Activated CD8-positive, alpha-beta T cell treated with anti-CD3 and anti-CD28 coated beads for 36 hours (primary cell): Measurements from ENCODE around the gene SPESP1. TPM values are rescaled to one million over a fixed set of nuclear protein-coding genes. Genes with fewer than 3 reads are reported as not detected.

Source experiments
- ATAC-seq: fragments of 200-7000 bp; cut with Tn5 transposase; one replicate; pipeline ENCODE4 v1.10.0; 2021; ENCODE audit warnings: mild to moderate bottlenecking, moderate library complexity
- CTCF ChIA-PET: fragments of 350-600 bp; sonication (Branson Sonifier 250); formaldehyde crosslinking; loops from one replicate; lab custom pipeline; 2021; ENCODE audit warnings: antibody characterized with exemption; lab: Charles Lee
- POLR2A ChIA-PET: fragments of 350-600 bp; sonication (Branson Sonifier 250); formaldehyde crosslinking; loops from one replicate; lab custom pipeline; 2021; ENCODE audit warnings: antibody characterized with exemption; lab: Charles Lee
- DNase-seq: peaks from one replicate; pipeline ENCODE4 v3.0.0-alpha.2; 2020
- H3K27ac Mint-ChIP-seq: one replicate; pipeline ENCODE4 v1.8.0; 2021; ENCODE audit warnings: mild to moderate bottlenecking, mixed read lengths
- H3K27me3 Mint-ChIP-seq: one replicate; pipeline ENCODE4 v1.8.0; 2021; ENCODE audit warnings: mixed read lengths
- H3K36me3 Mint-ChIP-seq: one replicate; pipeline ENCODE4 v1.8.0; 2021; ENCODE audit warnings: low read depth, mixed read lengths
- H3K4me1 Mint-ChIP-seq: one replicate; pipeline ENCODE4 v1.8.0; 2021; ENCODE audit warnings: low read depth, mixed read lengths
- H3K4me3 Mint-ChIP-seq: one replicate; pipeline ENCODE4 v1.8.0; 2021; ENCODE audit warnings: mild to moderate bottlenecking, moderate library complexity, mixed read lengths
- H3K9me3 Mint-ChIP-seq: one replicate; pipeline ENCODE4 v1.8.0; 2021; ENCODE audit warnings: mixed read lengths
- intact Hi-C: fragments of 100-400 bp; cut with micrococcal nuclease; formaldehyde crosslinking; loops from one replicate; pipeline ENCODE4 v1.10.0; 2022
- total RNA-seq, 2 experiments: library from RNA; stranded (reverse); gene quantifications; one replicate each; pipeline ENCODE4 v1.2.3, GENCODE V29; 2021
- TF ChIP-seq, protein P1 (sequence below): fragments of 200-600 bp; IDR thresholded peaks from one replicate; pipeline ENCODE4 v1.8.0; 2022; ENCODE audit warnings: antibody characterized with exemption, mild to moderate bottlenecking

The SPESP1 gene
- total RNA-seq, 2 experiments from 2014 or later: 0.18 to 0.36 TPM

DNA sequence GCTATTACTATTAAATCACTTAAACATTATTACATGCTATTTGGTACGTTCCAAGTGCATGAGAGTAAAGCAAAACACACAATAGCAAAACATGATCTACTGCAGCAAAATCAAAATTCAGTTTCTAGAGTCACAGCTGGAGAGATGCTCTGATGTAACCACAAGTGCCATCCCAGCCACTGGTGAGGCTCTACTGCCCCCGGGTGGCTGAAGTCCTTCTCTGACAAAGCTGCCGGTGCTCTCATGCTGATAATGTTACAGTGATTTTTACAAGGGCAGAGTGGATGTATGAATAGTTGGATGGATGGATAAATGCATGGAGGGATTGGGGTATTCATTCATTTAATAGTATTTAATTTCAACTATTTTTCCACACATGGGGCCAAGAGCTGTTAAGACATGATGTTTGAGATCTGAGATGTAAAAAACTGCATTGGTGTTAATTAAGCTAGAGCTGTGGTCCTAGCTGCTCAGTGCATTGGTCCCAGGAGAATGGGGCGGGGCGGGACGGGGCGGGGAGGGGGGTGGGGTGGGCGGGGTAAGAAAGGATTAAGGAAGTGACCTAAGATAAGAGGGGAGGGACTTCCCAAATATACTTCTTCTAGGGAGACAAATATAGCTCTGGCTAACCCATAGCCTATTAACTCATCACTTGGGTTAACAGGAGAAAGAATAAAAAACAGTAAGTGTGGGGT is 5.3 kb upstream of the SPESP1 start:
- H3K4me1 Mint-ChIP-seq: no peaks in the 10 kb centered on the region
- intact Hi-C loops: no loop called here
- no peaks in the 10 kb centered on the region for H3K9me3 Mint-ChIP-seq
- peaks cover 19% of the 10 kb centered on the region for H3K27me3 Mint-ChIP-seq
- TF ChIP-seq, protein P1, sequence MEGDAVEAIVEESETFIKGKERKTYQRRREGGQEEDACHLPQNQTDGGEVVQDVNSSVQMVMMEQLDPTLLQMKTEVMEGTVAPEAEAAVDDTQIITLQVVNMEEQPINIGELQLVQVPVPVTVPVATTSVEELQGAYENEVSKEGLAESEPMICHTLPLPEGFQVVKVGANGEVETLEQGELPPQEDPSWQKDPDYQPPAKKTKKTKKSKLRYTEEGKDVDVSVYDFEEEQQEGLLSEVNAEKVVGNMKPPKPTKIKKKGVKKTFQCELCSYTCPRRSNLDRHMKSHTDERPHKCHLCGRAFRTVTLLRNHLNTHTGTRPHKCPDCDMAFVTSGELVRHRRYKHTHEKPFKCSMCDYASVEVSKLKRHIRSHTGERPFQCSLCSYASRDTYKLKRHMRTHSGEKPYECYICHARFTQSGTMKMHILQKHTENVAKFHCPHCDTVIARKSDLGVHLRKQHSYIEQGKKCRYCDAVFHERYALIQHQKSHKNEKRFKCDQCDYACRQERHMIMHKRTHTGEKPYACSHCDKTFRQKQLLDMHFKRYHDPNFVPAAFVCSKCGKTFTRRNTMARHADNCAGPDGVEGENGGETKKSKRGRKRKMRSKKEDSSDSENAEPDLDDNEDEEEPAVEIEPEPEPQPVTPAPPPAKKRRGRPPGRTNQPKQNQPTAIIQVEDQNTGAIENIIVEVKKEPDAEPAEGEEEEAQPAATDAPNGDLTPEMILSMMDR: peak; percentile 76
- ChIA-PET POLR2A (no interaction called here), CTCF (interaction anchor here (0.5 to 4.2 kb wide), 31 partner anchors 9 to 672 kb away, joined by 3 to 39 read pairs (median 4); no protein-coding TSS in a partner anchor)
- ATAC-seq: no peak
- H3K27ac Mint-ChIP-seq: no peak overlapping the region
- DNase-seq: peak; percentile 83
- H3K4me3 Mint-ChIP-seq: no peak overlapping the region
- H3K36me3 Mint-ChIP-seq: no peaks in the 10 kb centered on the region

DNA sequence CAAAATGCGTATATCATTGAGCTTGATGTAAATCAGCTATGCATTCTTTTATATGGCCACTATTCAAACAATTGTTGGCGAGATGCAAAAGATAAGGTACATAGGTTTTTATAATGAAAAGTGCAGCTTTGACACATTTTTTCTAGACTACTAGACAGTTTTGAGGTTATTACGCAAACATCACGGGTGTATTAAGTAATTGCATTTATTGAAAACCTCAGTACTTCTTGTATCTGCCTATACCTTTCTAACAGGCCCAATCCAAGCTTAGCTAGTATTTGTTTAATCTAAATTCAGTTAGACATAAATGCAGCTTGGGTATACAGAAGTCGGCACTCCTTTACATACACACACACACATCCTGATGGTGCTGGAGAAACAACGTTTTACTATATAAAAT is 2.7 kb downstream of the SPESP1 start:
- intact Hi-C loops: no loop called here
- TF ChIP-seq, protein P1: no peak
- DNase-seq (no peak), ATAC-seq (no peak)
- H3K4me1 Mint-ChIP-seq: no peaks in the 10 kb centered on the region
- no peak overlapping the region for H3K27ac Mint-ChIP-seq
- ChIA-PET CTCF (no interaction called here), POLR2A (no interaction called here)
- peaks cover 9% of the 10 kb centered on the region for H3K27me3 Mint-ChIP-seq
- no peak overlapping the region for H3K4me3 Mint-ChIP-seq
- no peaks in the 10 kb centered on the region for H3K36me3 Mint-ChIP-seq
- H3K9me3 Mint-ChIP-seq: no peaks in the 10 kb centered on the region

DNA sequence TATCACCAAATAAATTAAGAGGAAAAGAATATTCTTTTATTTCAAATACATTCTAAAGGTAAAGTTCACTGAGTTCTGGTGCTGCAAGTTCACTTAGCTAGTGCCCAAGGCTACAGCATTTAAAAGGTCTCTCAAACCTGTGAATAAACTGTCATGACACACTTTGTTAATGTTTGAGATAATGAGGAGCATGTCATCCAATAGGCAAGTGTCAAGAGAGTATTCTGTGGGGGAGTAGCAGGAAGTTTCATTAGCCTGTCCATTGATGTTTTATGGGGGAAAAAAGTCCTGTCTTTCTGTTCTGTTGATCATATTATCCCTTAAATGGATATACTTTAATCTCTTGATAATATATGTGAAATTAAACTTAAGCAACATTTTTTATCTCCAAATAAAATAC is 4.0 kb downstream of the SPESP1 start:
- Mint-ChIP-seq H3K4me1 (no peaks in the 10 kb centered on the region), H3K9me3 (no peaks in the 10 kb centered on the region)
- CTCF ChIA-PET: interaction anchor here (1.0 to 1.2 kb wide), 2 partner anchors 9 to 261 kb away, joined by 3 to 5 read pairs; no protein-coding TSS in a partner anchor

DNA sequence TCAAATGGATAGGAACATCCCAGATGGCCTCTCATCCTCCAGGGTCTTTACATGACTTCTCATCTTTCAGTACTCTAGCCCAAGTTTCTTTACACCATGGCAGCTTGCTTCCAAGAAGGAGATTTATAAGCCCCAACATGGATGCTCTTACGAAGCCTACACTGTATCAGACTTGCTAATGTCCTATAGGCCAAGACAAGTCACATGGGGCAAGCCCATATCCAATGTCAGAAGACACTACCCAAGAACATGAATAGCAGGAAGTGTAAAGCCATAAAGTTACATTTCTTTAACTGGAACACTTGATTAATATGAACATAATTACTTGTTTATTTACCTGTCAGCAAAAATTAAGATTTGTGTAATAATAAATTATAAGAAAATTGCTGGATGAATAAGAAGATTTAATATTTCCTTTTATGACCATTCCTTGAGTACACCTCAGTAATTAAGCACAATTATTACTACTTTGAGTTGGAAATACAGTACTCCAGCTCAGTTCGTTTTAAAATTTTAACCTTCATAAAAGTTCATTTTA is 5.1 kb downstream of the SPESP1 start:
- DNase-seq (no peak), ATAC-seq (no peak)
- Mint-ChIP-seq H3K36me3 (no peaks in the 10 kb centered on the region), H3K27ac (no peak overlapping the region), H3K9me3 (no peaks in the 10 kb centered on the region), H3K27me3 (peaks cover 5% of the 10 kb centered on the region), H3K4me3 (no peak overlapping the region), H3K4me1 (no peaks in the 10 kb centered on the region)
- TF ChIP-seq, protein P1: no peak
- intact Hi-C loops: no loop called here
- ChIA-PET POLR2A (no interaction called here), CTCF (no interaction called here)

More for the DNA sequence above, 4.0 kb downstream of the SPESP1 start:
- Mint-ChIP-seq H3K27ac (no peak overlapping the region), H3K36me3 (no peaks in the 10 kb centered on the region), H3K4me3 (no peak overlapping the region), H3K27me3 (peaks cover 8% of the 10 kb centered on the region)
- intact Hi-C loops: no loop called here
- DNase-seq: no peak
- no peak for ATAC-seq
- POLR2A ChIA-PET: no interaction called here
- TF ChIP-seq, protein P1: no peak

DNA sequence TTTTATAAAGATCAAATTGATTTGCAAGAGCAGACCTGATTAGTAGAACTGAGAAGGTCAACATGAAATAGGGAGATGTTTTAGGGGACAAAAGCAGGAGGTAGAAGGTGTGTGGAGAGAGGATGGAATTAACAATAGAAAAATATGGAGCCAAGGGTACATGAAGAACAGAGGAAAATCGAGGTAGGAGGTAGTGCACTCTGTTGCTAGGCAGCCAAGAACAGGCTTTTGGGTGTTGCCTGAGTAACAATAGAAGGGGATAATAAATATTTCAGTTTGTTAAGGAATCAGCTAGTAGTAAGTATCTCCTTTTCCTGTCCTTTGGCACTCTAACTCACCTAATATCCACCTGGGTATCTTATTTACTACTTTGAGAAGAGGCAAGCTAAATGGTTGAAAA is 9.2 kb downstream of the SPESP1 start:
- H3K27me3 Mint-ChIP-seq: peaks cover 13% of the 10 kb centered on the region
- ATAC-seq (no peak), DNase-seq (no peak)
- no peaks in the 10 kb centered on the region for H3K9me3 Mint-ChIP-seq
- TF ChIP-seq, protein P1: no peak
- H3K36me3 Mint-ChIP-seq: no peaks in the 10 kb centered on the region
- POLR2A ChIA-PET: no interaction called here
- no peaks in the 10 kb centered on the region for H3K4me1 Mint-ChIP-seq
- H3K27ac Mint-ChIP-seq: no peak overlapping the region
- H3K4me3 Mint-ChIP-seq: no peak overlapping the region
- CTCF ChIA-PET: interaction anchor here (1.4 kb wide), 1 partner anchor 15 kb away, joined by 4 read pairs; no protein-coding TSS in a partner anchor
- intact Hi-C loops: no loop called here
